AG04449 (cell line): ENCODE measurements around the gene IZUMO1R.

Source experiments
- CTCF ChIA-PET: fragments of 350-600 bp; formaldehyde crosslinking; extraction: SDS; loops from one replicate; lab custom pipeline; 2021; ENCODE audit warnings: antibody characterized with exemption; lab: Yijun Ruan, JAX
- POLR2A ChIA-PET: fragments of 400-600, 350-600 bp; formaldehyde crosslinking; extraction: SDS; loops from one replicate; lab custom pipeline; 2020; ENCODE audit warnings: antibody characterized with exemption, inconsistent platforms; lab: Yijun Ruan, JAX
- DNase-seq: peaks from one replicate; pipeline ENCODE4 v3.0.0-alpha.2; 2010; ENCODE audit warnings: low read depth, low spot score
- H3K4me3 ChIP-seq: 2 replicates; pipeline ENCODE4 v1.5.1; 2011; ENCODE audit warnings: low read depth, mild to moderate bottlenecking, control low read depth, low read length
- TF ChIP-seq, protein P1 (sequence below): IDR thresholded peaks from one replicate; pipeline ENCODE4 v1.5.1; 2011; ENCODE audit warnings: mild to moderate bottlenecking, moderate library complexity, low read length, control low read depth, inconsistent platforms; ENCODE audit not compliant: insufficient read depth; ENCODE audit errors: missing control alignments

Gene IZUMO1R

GRCh38 chr11:94314064-94314463, 9.7 kb downstream of the IZUMO1R start:
- ChIA-PET POLR2A (no interaction called here), CTCF (interaction anchor here (2.1 kb wide), 1 partner anchor 13 kb away, joined by 5 read pairs; no protein-coding TSS in a partner anchor)
- H3K4me3 ChIP-seq, result no peak overlapping the region
- TF ChIP-seq, protein P1, sequence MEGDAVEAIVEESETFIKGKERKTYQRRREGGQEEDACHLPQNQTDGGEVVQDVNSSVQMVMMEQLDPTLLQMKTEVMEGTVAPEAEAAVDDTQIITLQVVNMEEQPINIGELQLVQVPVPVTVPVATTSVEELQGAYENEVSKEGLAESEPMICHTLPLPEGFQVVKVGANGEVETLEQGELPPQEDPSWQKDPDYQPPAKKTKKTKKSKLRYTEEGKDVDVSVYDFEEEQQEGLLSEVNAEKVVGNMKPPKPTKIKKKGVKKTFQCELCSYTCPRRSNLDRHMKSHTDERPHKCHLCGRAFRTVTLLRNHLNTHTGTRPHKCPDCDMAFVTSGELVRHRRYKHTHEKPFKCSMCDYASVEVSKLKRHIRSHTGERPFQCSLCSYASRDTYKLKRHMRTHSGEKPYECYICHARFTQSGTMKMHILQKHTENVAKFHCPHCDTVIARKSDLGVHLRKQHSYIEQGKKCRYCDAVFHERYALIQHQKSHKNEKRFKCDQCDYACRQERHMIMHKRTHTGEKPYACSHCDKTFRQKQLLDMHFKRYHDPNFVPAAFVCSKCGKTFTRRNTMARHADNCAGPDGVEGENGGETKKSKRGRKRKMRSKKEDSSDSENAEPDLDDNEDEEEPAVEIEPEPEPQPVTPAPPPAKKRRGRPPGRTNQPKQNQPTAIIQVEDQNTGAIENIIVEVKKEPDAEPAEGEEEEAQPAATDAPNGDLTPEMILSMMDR, result no peak
- no peak for DNase-seq

- no peak overlapping the region for H3K4me3 ChIP-seq
- ChIA-PET POLR2A (no interaction called here), CTCF (no interaction called here)
- DNase-seq, result no peak
- TF ChIP-seq, protein P1, result no peak
Measured at GRCh38 chr11:94315664-94316063, 11.3 kb downstream of the IZUMO1R start.

GRCh38 chr11:94322501-94322900, 18.1 kb downstream of the IZUMO1R start:
- CTCF ChIA-PET, result no interaction called here
- TF ChIP-seq, protein P1, result no peak
- no peak overlapping the region for H3K4me3 ChIP-seq
- POLR2A ChIA-PET, result no interaction called here
- no peak for DNase-seq

DNA sequence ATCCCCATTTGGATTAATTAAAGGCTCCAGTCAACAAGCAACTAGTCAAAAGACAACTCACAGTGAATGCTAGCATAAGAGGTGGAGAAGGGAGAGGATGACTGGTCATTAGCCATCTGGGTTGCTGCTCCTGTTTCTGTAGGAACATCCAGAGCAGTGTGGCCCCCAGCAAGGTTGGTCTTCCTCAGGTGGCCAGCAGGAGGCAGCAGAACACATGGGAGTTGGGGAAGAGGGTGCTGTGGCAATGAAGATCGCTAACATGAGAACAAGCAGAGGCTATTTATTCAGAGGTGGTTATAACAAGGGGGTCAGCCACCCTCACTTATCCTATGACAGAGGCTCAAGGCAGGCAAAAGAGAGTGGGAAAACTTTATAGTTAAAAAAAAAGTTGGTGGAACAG, 21.3 kb downstream of the IZUMO1R start:
- TF ChIP-seq, protein P1, result peak; percentile 27
- ChIA-PET CTCF (interaction anchor here (1.2 to 1.8 kb wide), 2 partner anchors 180 to 430 kb away, joined by 3 to 4 read pairs; no protein-coding TSS in a partner anchor), POLR2A (interaction anchor here (0.6 kb wide), 1 partner anchor 22 kb away, joined by 4 read pairs; no protein-coding TSS in a partner anchor)
- DNase-seq, result no peak
- H3K4me3 ChIP-seq, result no peak overlapping the region

GRCh38 chr11:94326947-94327346, 22.6 kb downstream of the IZUMO1R start:
- no peak for DNase-seq
- H3K4me3 ChIP-seq, result no peak overlapping the region
- CTCF ChIA-PET, result interaction anchor here (1.2 to 1.8 kb wide), 2 partner anchors 178 to 431 kb away, joined by 3 to 4 read pairs; no protein-coding TSS in a partner anchor
- POLR2A ChIA-PET, result no interaction called here
- TF ChIP-seq, protein P1, result no peak

- CTCF ChIA-PET, result no interaction called here
- TF ChIP-seq, protein P1, result no peak
- no peak overlapping the region for H3K4me3 ChIP-seq
- no peak for DNase-seq
- POLR2A ChIA-PET, result no interaction called here
Measured at GRCh38 chr11:94328587-94329080, 24.3 kb downstream of the IZUMO1R start.
